Raji (cell line): Measurements from ENCODE around the gene MEIG1.

Source experiments
- POLR2A ChIP-seq: IDR thresholded peaks from 2 replicates; pipeline ENCODE4 v1.6.1; 2011; ENCODE audit warnings: low read depth, low read length, control low read depth; ENCODE audit not compliant: insufficient read depth

Gene MEIG1, protein sequence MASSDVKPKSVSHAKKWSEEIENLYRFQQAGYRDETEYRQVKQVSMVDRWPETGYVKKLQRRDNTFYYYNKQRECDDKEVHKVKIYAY

DNA sequence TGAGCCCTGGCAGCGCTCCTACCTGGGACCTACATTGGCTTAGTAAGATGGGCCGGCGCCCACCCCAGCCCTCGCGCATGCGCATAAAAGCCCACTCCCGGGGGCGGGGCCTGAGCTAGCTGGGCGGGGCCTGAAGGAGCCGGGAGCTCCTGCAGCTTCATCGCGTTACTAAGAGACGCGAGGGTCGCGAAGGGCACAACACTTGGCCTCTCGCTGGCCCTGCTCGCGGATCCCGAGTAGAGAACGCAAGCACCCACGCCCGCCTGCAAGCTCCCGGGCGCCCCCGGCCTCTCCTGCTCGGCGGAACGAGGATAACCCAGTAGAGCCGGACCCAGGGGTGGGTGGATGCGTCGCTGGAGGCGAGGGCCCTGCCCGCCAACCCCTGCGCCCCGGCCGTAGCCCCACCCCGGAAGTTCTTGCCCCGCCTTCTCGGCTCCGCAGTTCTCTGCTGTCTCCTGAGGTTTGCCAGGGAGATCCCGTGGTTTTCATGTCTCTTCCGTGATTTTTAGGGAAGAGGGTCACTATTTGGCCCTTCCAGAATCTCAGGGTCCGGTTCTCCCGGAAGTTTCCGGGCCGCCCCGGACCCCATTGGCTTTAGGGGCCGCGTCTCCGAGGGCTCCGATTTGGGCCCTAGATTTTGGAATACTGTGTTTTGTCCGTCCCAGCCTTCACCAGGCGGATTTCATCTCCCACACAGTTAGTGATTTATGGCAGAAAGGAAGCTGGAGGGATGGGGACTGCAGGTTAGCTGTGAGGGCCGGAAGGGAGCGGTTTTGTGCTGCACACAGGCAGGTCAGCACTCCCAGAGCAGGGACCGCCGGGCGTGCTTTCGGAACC, at the start of gene MEIG1:
Gene MEIG1 (plus strand): TSS at position 168 of the 837 bp plus-strand sequence. CDS start 7,081 bp downstream, outside the sequence.
- peak; percentile 64 for TF ChIP-seq POLR2A

DNA sequence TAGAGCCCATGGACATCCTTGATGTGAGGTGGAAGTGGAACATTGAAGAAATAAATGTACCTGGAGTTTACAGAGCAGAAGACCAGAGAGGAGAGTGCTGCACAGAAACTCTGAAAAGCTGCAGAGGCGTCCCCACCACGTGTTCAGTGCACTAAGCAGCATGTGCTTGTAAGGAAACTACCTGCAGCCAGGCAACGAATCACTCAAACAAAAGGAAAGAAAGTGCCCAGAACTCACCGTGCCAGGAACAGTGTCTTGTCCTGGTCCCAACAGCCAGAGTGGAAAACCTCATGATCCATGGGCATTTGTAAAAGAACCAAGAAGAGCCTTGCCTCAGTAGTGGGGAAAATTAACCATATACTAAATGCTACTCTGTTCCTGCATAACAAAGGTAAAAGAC, 48.2 kb upstream of the MEIG1 start:
- no peak for TF ChIP-seq POLR2A

DNA sequence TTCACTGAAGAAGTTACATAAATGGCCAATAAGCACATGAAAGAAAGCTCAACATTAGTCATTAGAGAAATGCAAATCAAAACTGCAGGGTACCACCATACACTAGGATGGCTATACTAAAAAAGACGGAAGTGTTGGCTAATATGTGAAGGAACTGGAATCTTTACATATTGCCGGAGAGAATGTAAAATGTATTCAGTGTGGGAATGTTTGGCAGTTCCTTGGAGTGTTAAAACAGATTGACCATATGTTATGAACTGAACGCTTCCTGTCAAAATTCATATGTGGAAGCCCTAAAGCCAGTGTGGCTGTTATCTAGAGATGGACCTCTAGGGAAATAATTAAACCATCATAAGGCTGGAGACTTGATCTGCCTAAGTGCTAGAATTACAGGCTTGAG, 47.4 kb upstream of the MEIG1 start:
- TF ChIP-seq POLR2A = no peak

DNA sequence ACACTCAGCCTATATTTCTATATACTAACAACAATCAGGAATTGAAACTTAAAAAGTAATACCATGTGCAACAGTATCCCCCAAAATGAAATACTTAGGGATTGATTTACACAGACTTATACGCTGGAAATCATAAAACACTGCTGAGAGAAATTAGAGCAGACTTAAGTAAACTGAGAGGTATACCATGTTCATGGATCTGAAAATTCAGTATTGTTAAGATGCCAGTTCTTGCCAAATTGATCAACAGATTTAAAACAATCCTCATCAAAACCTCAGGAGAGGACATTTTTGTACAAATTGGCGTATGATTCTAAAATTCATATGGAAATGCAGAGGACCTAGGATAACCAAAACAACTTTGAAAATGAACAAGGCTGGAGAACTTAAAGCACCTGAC, 42.6 kb upstream of the MEIG1 start:
- no peak for TF ChIP-seq POLR2A

DNA sequence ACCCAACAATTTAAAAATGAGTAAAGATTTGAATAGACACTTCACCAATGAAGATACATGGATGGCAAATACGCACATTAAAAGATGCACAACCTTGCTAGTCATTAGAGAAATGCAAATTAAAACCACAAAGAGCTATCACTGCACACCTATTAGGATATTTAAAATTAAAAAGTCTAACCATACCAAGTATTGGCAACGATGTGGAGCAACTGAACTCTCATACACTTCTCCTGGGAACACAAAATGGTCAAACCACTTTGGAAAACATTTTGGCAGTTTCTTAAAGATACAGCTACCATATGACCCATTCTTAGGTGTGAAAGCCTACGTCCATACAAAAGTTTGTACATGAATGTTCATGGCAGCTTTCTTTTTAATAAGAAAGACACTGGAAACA, 41.4 kb upstream of the MEIG1 start:
- TF ChIP-seq POLR2A = no peak

DNA sequence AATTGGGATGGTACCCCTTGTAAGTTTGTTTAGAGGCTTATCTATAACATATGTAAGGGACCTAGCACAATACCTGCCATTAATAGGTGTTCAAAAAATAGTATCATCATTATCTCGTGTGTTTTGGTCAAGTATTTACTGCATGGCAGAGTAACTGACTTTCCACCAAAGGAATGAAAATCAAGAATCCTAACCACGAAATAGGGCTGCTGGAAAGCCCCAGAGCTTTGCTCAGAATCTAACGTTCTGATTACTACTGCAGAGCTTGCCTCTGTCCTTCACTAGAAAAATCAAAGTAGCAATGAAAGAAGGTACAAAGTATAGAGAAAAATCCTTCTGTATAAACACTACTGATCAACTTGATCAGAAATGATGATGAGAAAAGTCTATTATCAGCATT, 40.2 kb upstream of the MEIG1 start:
- no peak for TF ChIP-seq POLR2A

DNA sequence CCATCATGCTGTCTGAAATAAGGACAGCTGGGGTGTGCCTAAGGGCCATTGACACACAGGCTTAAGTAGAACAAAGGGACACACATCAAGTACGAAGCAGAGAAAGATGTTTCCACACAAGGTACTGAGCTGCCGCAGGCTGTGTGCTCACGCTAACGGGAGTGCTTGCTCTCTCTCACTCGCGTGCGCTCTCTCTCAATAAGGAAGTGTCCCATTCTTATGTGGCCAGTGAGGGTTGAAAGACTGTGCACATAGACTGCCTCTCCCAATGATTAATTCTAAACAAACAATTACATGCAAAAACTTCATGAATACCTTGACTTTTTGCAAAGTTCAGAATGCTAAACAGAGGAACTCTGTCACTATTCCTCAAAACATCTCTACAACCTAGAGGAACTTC, 35.2 kb upstream of the MEIG1 start:
- no peak for TF ChIP-seq POLR2A

DNA sequence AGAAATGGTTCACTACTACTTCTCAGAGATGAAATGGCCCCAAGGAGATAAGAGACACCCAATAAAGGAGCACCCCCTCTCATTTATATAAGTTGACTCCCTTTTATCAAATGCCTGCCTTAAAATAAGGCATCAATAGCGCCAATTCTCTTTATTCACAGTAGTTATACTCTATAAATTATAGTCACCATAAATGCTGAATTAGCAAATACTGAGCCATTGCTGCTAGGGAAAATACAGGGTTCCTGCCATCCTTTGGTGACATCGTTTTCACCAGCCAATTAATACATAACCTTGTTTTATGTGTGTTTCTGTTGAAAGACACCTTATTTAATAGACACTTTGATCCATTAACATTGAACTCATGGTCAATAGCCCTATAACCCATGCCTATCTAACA, 33.9 kb upstream of the MEIG1 start:
- TF ChIP-seq POLR2A = no peak

DNA sequence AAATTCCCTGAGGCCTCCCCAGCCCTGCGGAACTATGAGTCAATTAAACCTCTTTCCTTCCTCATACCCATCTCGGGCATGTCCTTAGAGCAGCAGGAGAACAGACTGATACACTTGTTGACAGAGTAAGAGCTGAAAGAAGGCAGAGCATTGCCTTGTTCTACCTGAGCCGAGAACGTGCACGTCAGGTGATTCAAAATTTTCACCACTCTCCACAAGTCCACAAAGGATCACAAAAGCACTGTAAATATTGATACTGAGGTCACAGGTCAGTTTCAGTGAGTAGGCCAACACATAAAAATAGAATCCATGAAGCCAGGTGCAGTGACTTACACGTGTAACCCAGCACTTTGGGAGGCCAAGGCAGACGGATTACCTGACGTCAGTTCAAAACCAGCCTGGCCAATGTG, 33.1 kb upstream of the MEIG1 start:
- TF ChIP-seq POLR2A = no peak

DNA sequence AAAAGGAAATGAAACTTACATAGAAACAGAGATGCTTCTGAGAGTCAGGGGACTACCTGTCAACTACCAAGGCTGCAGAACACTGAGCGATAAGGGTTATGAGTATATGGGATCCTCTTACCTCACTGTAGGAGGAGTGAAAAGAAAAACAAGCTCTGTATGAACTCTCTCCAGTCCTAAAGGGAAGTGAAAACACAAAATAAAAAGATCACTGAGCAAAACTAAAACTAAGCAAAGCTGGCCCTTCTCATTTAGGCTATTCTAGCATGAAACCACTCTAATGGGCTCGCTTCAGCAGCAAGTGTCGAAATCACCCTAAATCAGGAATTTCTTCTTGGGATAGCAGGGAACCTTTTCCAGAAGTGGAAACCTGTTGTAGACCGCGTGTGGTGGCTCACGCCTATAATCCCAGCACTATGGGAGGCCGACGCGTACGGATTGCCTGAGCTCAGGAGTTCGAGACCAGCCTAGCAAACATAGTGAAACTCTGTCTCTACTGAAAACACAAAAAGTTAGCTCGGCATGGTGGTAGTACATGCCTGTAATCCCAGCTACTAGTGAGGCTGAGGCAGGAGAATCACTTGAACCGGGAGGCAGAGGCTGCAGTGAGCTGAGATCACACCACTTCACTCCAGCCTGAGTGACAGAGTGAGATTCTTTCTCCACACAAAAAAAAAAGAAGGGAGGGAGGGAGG, 32.3 kb upstream of the MEIG1 start:
- TF ChIP-seq POLR2A = no peak

DNA sequence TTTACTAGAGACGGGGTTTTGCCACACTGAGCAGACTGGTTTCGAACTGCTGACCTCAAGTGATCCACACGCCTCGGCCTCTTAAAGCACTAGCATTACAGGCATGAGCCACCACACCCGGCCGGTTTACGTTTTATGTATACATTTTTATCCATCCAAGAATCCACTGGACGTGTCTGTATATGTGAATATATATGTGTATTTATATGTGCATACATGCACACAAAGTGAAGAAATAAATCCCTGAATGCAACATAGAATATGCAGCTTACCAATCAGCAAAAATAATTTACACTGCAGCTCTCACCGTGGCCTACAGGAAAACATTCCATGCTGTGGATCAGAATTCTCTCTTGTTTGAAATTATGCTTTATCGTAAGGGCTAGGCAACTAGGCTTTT, 28.6 kb upstream of the MEIG1 start:
- TF ChIP-seq POLR2A = no peak

DNA sequence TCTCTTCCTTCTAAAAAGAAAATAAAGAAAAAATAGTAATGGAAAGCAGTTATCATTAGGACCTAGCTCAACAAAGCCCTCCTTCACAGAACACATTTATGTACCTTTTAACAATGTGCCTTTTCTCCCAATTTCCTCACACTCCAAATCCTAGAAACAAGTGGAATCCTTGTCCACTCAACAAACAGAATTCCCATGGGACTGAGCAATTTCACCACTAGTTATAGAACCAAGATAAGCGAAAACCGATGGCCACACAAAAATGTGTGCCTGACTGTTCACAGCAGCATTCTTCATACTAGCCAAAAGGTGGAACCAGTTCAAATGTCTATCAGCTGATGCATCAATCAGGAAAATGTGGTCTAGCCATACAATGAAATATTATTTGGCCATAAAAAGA, 22.6 kb upstream of the MEIG1 start:
- TF ChIP-seq POLR2A = no peak

DNA sequence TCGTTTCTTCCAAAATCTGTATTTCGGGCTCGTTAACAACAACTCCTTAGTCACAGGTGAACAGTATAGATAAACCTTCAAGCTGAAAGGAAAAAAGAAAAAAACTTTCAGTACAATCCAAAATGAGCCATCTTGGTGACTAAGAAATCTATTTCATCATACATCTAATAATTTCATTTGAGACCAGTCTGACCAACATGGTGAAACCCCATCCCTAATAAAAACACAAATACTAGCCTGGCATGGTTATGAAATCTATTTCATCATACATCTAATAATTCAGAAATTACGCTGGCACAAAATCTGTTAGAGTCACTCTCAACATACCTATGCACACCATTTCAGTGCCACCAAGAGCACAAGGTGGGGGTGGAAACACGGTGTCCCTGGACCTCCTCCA, 14.1 kb upstream of the MEIG1 start:
- no peak for TF ChIP-seq POLR2A

DNA sequence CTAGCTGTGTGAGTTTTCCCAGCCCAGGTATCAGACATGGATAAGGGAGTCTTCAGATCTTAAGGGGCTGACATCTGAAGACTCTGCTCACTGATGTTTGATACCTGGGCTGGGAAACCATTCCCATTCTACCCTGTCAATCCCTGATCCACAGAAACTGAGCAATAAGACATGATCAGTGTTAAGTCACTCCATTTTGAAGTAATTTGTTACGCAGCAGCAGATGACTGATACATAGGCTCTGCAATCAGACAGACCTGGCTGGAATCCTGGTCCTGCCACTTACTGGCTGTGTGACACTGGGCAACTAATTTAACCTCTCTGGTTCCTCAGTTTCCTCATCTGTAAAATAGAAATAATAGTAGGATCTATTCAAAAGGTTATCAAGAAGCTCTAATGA, 11.9 kb upstream of the MEIG1 start:
- no peak for TF ChIP-seq POLR2A

DNA sequence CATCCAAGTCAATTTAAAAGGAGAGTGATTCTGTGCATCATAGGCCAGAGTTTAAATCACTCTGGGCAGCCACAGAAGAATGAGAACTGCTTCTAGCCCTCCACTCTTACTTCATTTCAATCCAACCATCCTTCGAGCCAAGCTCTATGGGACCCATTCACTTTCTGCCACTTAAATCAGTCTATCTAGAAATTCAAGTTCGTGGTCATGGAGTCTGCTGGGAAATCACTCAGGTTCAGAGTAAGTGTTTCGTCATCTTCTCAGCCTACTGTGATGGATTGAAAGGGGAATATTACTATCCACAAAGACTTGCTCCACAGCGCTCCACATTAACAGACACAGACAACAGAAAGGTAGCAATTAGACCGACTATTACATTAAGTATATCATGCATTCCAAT, 9.9 kb upstream of the MEIG1 start:
- no peak for TF ChIP-seq POLR2A

DNA sequence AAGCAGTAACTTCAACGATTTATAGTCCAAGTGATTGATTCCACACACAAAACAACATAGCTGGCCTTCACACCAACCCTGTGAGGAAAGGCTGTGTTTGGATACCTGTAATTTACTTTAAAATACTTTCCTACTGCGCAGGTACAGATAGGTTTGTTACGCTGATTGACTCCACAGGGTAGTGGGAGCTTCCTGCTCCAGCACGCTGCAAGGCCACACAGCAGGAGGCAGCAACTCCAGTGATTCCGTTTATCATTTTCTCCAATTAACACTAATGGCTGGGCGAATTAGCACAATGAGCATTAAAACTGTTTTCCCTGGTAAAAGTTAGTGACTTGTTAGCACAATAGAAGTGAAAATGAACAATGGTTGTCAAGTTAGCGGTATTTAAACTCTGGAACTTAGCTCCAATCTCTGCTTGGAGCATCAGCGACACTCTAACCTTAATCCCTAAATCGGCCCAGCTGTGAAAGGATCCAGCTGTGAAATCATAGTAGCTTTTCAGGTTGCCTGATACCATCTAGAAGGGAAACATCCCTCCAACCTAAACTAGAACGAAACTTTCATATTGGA, 6.3 kb upstream of the MEIG1 start:
- TF ChIP-seq POLR2A = 0 out of 2 replicates have a peak, but pooled peaks have one; percentile 20
